ENCODE data around the gene IRAK1.
A peak's percentile ranks its signal among the peaks of the same experiment; 100 is the strongest.

The IRAK1 gene

GRCh38 chrX:154059231-154059630, 39.5 kb upstream of the IRAK1 start:
- TF ChIP-seq CTCF (conservative IDR thresholded peaks at IDR 0.05; ENCODE audit: low read length), result no peak
- peak; percentile 52 for DNase-seq (ENCODE audit: low read depth)
- no peak overlapping the region for H3K4me3 ChIP-seq (ENCODE audit: low read length)

- no peak for TF ChIP-seq CTCF (conservative IDR thresholded peaks at IDR 0.05; ENCODE audit: low read length)
Observed at GRCh38 chrX:154058214-154058997, 38.7 kb upstream of the IRAK1 start.

GRCh38 chrX:154057791-154058190, 38.1 kb upstream of the IRAK1 start:
- TF ChIP-seq CTCF (conservative IDR thresholded peaks at IDR 0.05; ENCODE audit: low read length), result no peak

More at GRCh38 chrX:154058214-154058997, 38.7 kb upstream of the IRAK1 start:
- no peak overlapping the region for H3K4me3 ChIP-seq (ENCODE audit: low read length)
- DNase-seq (ENCODE audit: low read depth), result no peak

GRCh38 chrX:154056770-154057241, 37.1 kb upstream of the IRAK1 start:
- no peak for TF ChIP-seq CTCF (conservative IDR thresholded peaks at IDR 0.05; ENCODE audit: low read length)
- DNase-seq (ENCODE audit: low read depth), result peak; percentile 36
- H3K4me3 ChIP-seq (ENCODE audit: low read length), result no peak overlapping the region

More at GRCh38 chrX:154057791-154058190, 38.1 kb upstream of the IRAK1 start:
- DNase-seq (ENCODE audit: low read depth), result no peak
- no peak overlapping the region for H3K4me3 ChIP-seq (ENCODE audit: low read length)

- no peak overlapping the region for H3K4me3 ChIP-seq (ENCODE audit: low read length)
- DNase-seq (ENCODE audit: low read depth), result peak; percentile 55
- peak; percentile 75 for TF ChIP-seq CTCF (conservative IDR thresholded peaks at IDR 0.05; ENCODE audit: low read length)
Observed at GRCh38 chrX:154051201-154051810, 31.6 kb upstream of the IRAK1 start.

GRCh38 chrX:154050113-154050495, 30.4 kb upstream of the IRAK1 start:
- TF ChIP-seq CTCF (conservative IDR thresholded peaks at IDR 0.05; ENCODE audit: low read length), result no peak
- DNase-seq (ENCODE audit: low read depth), result no peak
- H3K4me3 ChIP-seq (ENCODE audit: low read length), result no peak overlapping the region
